NT2/D1 (cell line): Measurements from ENCODE around the gene TLK1.

ENCODE experiments used
- SUZ12 ChIP-seq: IDR thresholded peaks from 2 replicates; pipeline ENCODE4 v1.6.1; 2011; ENCODE audit not compliant: insufficient read length, insufficient read depth; ENCODE audit errors: extremely low read depth
- YY1 ChIP-seq: IDR thresholded peaks from 2 replicates; pipeline ENCODE4 v1.6.1; 2011; ENCODE audit not compliant: insufficient read length, insufficient read depth
- ZNF274 ChIP-seq: IDR thresholded peaks from 2 replicates; pipeline ENCODE4 v1.6.1; 2011; ENCODE audit warnings: mild to moderate bottlenecking, low read depth, low read length

GRCh38 chr2:171136024-171136423, 24.7 kb downstream of the TLK1 start:
- TF ChIP-seq YY1 (no peak), ZNF274 (no peak), SUZ12 (no peak)
